Stimulated activated CD8-positive, alpha-beta memory T cell treated with anti-CD3 and anti-CD28 coated beads, Interleukin-4, amount 100 ng/mL, for 4 hours (primary cell): ENCODE results near the gene RREB1.

Experiments used
- DNase-seq, 2 donors: peaks; one replicate each; pipeline ENCODE4 v3.0.0-alpha.2; 2020; ENCODE audit warnings: low read depth in 2 of 2, low spot score in 1 of 2

Gene RREB1

GRCh38 chr6:7164536-7165001 is 56.8 kb downstream of the RREB1 start:
- no peak for DNase-seq

- no peak for DNase-seq
Observed at GRCh38 chr6:7165002-7165889, 57.5 kb downstream of the RREB1 start.

GRCh38 chr6:7165890-7166267 is 58.1 kb downstream of the RREB1 start:
- DNase-seq, result no peak

GRCh38 chr6:7166410-7167293 is 58.9 kb downstream of the RREB1 start:
- DNase-seq, result no peak

GRCh38 chr6:7169296-7169721 is 61.5 kb downstream of the RREB1 start:
- no peak for DNase-seq

- no peak for DNase-seq
Observed at GRCh38 chr6:7170117-7170732, 62.5 kb downstream of the RREB1 start.

GRCh38 chr6:7171119-7171518 is 63.4 kb downstream of the RREB1 start:
- no peak for DNase-seq

- DNase-seq, result no peak
Observed at GRCh38 chr6:7171733-7172132, 64.0 kb downstream of the RREB1 start.

- no peak for DNase-seq
Observed at GRCh38 chr6:7172649-7173048, 64.9 kb downstream of the RREB1 start.

- DNase-seq, result no peak
Observed at GRCh38 chr6:7173843-7174503, 66.2 kb downstream of the RREB1 start.

- DNase-seq, result no peak
Observed at GRCh38 chr6:7175462-7175861, 67.7 kb downstream of the RREB1 start.

GRCh38 chr6:7176208-7176607 is 68.4 kb downstream of the RREB1 start:
- DNase-seq, result no peak

GRCh38 chr6:7178280-7178679 is 70.5 kb downstream of the RREB1 start:
- no peak for DNase-seq

- DNase-seq, result no peak
Observed at GRCh38 chr6:7180751-7181150, 73.0 kb downstream of the RREB1 start.

- DNase-seq, result no peak
Observed at GRCh38 chr6:7183707-7184106, 75.9 kb downstream of the RREB1 start.

GRCh38 chr6:7184502-7184901 is 76.7 kb downstream of the RREB1 start:
- no peak for DNase-seq

- no peak for DNase-seq
Observed at GRCh38 chr6:7185561-7185960, 77.8 kb downstream of the RREB1 start.

GRCh38 chr6:7188492-7188891 is 80.7 kb downstream of the RREB1 start:
- no peak for DNase-seq

- DNase-seq, result no peak
Observed at GRCh38 chr6:7189101-7189758, 81.5 kb downstream of the RREB1 start.

GRCh38 chr6:7190791-7191190 is 83.0 kb downstream of the RREB1 start:
- DNase-seq, result no peak
